Measurements from ENCODE around the gene GPRIN2. TPM values are rescaled to one million over a fixed set of nuclear protein-coding genes. Genes with fewer than 3 reads are reported as not detected.

The GPRIN2 gene
- total RNA-seq, 1 donor from 2014 or later = 5.4 TPM

- DNase-seq (ENCODE audit: low spot score) = no peak
- Mint-ChIP-seq H3K27ac (ENCODE audit: unreplicated experiment) (no peak overlapping the region), H3K4me1 (ENCODE audit: low read depth) (peaks cover 10% of the 10 kb centered on the region), H3K4me3 (ENCODE audit: unreplicated experiment) (no peak overlapping the region), H3K36me3 (ENCODE audit: low read depth) (no peaks in the 10 kb centered on the region), H3K27me3 (ENCODE audit: low read depth) (peaks cover 9% of the 10 kb centered on the region), H3K9me3 (ENCODE audit: low read depth) (no peaks in the 10 kb centered on the region)
- TF ChIP-seq CTCF (IDR thresholded peaks at IDR 0.05) = no peak
Measured at GRCh38 chr10:46558122-46558391, 1.6 kb upstream of the GPRIN2 start.

DNA sequence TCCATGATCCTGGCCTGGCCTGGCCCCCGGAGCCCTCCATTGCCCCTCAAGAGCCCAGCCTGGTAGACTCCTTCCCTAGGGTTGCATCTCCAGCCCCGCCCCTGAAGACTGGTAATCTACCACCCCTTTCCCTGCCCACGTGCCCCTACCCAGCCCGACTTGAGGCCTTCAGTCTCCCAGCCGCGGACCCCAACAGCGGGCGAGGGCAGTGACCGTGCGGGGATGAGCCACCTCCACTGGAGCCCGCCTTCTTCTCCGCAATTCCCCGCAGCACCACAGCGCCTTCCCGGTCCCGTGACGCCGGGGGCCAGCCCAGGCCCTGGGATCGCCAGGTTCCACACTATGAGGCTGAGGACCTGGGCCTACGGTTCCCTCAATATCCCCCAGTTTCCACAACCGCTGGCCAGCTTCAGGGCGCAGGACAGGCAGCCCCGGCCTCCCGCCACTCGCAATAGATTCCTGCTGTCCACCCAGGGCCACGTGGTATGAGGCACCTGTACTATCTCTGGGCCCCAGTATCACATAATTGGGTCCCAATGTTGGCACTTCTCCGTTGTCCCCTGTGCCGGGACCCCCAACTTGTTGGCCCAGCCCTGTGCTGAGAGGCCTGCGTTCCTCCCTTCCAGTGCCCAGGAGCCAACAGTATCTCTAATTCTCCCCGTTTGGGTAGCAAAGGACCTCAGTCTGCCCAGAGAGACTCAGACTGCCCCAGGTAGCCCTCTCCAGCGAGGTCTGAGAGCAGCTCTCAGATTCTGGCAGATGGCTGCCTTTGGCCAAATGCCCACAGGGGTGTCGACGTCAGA, 1.1 kb upstream of the GPRIN2 start:
- Mint-ChIP-seq H3K36me3 (ENCODE audit: low read depth) (no peaks in the 10 kb centered on the region), H3K27ac (ENCODE audit: unreplicated experiment) (no peak overlapping the region), H3K9me3 (ENCODE audit: low read depth) (no peaks in the 10 kb centered on the region), H3K27me3 (ENCODE audit: low read depth) (peaks cover 9% of the 10 kb centered on the region), H3K4me3 (ENCODE audit: unreplicated experiment) (peak overlapping the region; percentile 76), H3K4me1 (ENCODE audit: low read depth) (peaks cover 10% of the 10 kb centered on the region)
- peak; percentile 97 for DNase-seq (ENCODE audit: low spot score)
- TF ChIP-seq CTCF (IDR thresholded peaks at IDR 0.05) = no peak

- peak; percentile 96 for DNase-seq (ENCODE audit: low spot score)
- TF ChIP-seq CTCF (IDR thresholded peaks at IDR 0.05) = no peak
- Mint-ChIP-seq H3K9me3 (ENCODE audit: low read depth) (no peaks in the 10 kb centered on the region), H3K4me1 (ENCODE audit: low read depth) (peaks cover 10% of the 10 kb centered on the region), H3K36me3 (ENCODE audit: low read depth) (no peaks in the 10 kb centered on the region), H3K27me3 (ENCODE audit: low read depth) (peaks cover 9% of the 10 kb centered on the region), H3K4me3 (ENCODE audit: unreplicated experiment) (peak overlapping the region; percentile 72), H3K27ac (ENCODE audit: unreplicated experiment) (peak overlapping the region; percentile 7)
Measured at GRCh38 chr10:46555713-46556514, 544 bp downstream of the GPRIN2 start.

GRCh38 chr10:46555366-46555712, 1.1 kb downstream of the GPRIN2 start:
- Mint-ChIP-seq H3K27ac (ENCODE audit: unreplicated experiment) (no peak overlapping the region), H3K4me1 (ENCODE audit: low read depth) (peaks cover 10% of the 10 kb centered on the region), H3K27me3 (ENCODE audit: low read depth) (peaks cover 9% of the 10 kb centered on the region), H3K4me3 (ENCODE audit: unreplicated experiment) (peak overlapping the region; percentile 72), H3K36me3 (ENCODE audit: low read depth) (no peaks in the 10 kb centered on the region), H3K9me3 (ENCODE audit: low read depth) (no peaks in the 10 kb centered on the region)
- no peak for DNase-seq (ENCODE audit: low spot score)
- no peak for TF ChIP-seq CTCF (IDR thresholded peaks at IDR 0.05)

GRCh38 chr10:46554166-46554781, 2.2 kb downstream of the GPRIN2 start:
- H3K4me3 Mint-ChIP-seq (ENCODE audit: unreplicated experiment) = no peak overlapping the region
- H3K27ac Mint-ChIP-seq (ENCODE audit: unreplicated experiment) = no peak overlapping the region
- H3K9me3 Mint-ChIP-seq (ENCODE audit: low read depth) = no peaks in the 10 kb centered on the region
- H3K36me3 Mint-ChIP-seq (ENCODE audit: low read depth) = no peaks in the 10 kb centered on the region
- DNase-seq (ENCODE audit: low spot score) = no peak
- peaks cover 9% of the 10 kb centered on the region for H3K27me3 Mint-ChIP-seq (ENCODE audit: low read depth)
- H3K4me1 Mint-ChIP-seq (ENCODE audit: low read depth) = peaks cover 10% of the 10 kb centered on the region
- TF ChIP-seq CTCF (IDR thresholded peaks at IDR 0.05) = no peak
